MCF 10A (cell line): ENCODE measurements around the gene ZNF626. TPM values are rescaled to one million over a fixed set of nuclear protein-coding genes. Genes with fewer than 3 reads are reported as not detected.
"Not testable (repeated sequence)": the region's sequence is repeated elsewhere in the genome, so short reads cannot be mapped to it uniquely, and the experiment has no call there.

Experiments
- BruUV-seq: library from RNA; stranded (reverse); fragments of 400-500 nt; replicated peaks from 2 replicates; lab custom pipeline; 2021; lab: Mats Ljungman, UMichigan
- CTCF ChIA-PET: fragments of 300-600 bp; sonication (Branson Sonifier 250); formaldehyde crosslinking; extraction: SDS; loops from one replicate; lab custom pipeline; 2021; ENCODE audit warnings: antibody characterized with exemption, inconsistent platforms; lab: Yijun Ruan, JAX
- POLR2A ChIA-PET: fragments of 300-600, 350-650 bp; sonication (Branson Sonifier 250); formaldehyde crosslinking; extraction: SDS; loops from one replicate; lab custom pipeline; 2020; ENCODE audit warnings: antibody characterized with exemption, inconsistent platforms; lab: Yijun Ruan, JAX
- DNase-seq: peaks from one replicate; pipeline ENCODE4 v3.0.0-alpha.2; 2018; ENCODE audit not compliant: unreplicated experiment
- H3K27ac Mint-ChIP-seq: one replicate; pipeline ENCODE4 v1.8.0; 2022; ENCODE audit warnings: mild to moderate bottlenecking, low read depth, mixed read lengths; ENCODE audit not compliant: unreplicated experiment
- H3K27me3 Mint-ChIP-seq: one replicate; pipeline ENCODE4 v1.8.0; 2022; ENCODE audit warnings: mixed read lengths; ENCODE audit not compliant: insufficient read depth, unreplicated experiment
- H3K36me3 Mint-ChIP-seq: one replicate; pipeline ENCODE4 v1.8.0; 2022; ENCODE audit warnings: mild to moderate bottlenecking, moderate library complexity, mixed read lengths; ENCODE audit not compliant: insufficient read depth, unreplicated experiment
- H3K4me1 Mint-ChIP-seq: one replicate; pipeline ENCODE4 v1.8.0; 2022; ENCODE audit warnings: mixed read lengths; ENCODE audit not compliant: insufficient read depth, unreplicated experiment
- H3K4me3 Mint-ChIP-seq: one replicate; pipeline ENCODE4 v1.8.0; 2022; ENCODE audit warnings: mild to moderate bottlenecking, moderate library complexity, mixed read lengths; ENCODE audit not compliant: unreplicated experiment
- H3K9me3 Mint-ChIP-seq: one replicate; pipeline ENCODE4 v1.8.0; 2022; ENCODE audit warnings: mixed read lengths; ENCODE audit not compliant: unreplicated experiment
- CTCF ChIP-seq: fragments of 200-600 bp; IDR thresholded peaks from one replicate; pipeline ENCODE4 v1.8.0; 2022; ENCODE audit warnings: antibody characterized with exemption, mild to moderate bottlenecking; ENCODE audit not compliant: unreplicated experiment
- intact Hi-C: fragments of 100-400 bp; cut with micrococcal nuclease; formaldehyde crosslinking; loops from 2 replicates; pipeline ENCODE4 v1.14.1; 2022
- total RNA-seq: library from RNA; stranded (reverse); gene quantifications from 2 replicates; pipeline ENCODE4 v1.2.3, GENCODE V29; 2022

Gene ZNF626
- total RNA-seq, 1 experiment from 2014 or later: not detected

GRCh38 chr19:20662421-20663105 lies 1.2 kb upstream of the ZNF626 start:
- intact Hi-C loops: no loop called here
- Mint-ChIP-seq H3K9me3 (peaks cover 8% of the 10 kb centered on the region), H3K36me3 (no peaks in the 10 kb centered on the region), H3K4me1 (no peaks in the 10 kb centered on the region), H3K27ac (no peak overlapping the region), H3K27me3 (no peaks in the 10 kb centered on the region), H3K4me3 (no peak overlapping the region)
- POLR2A ChIA-PET: no interaction called here
- CTCF ChIA-PET: no interaction called here
- DNase-seq: no peak
- no peak for TF ChIP-seq CTCF
- no TSS peak for BruUV-seq

GRCh38 chr19:20660473-20661140 lies 764 bp downstream of the ZNF626 start:
- H3K36me3 Mint-ChIP-seq: no peaks in the 10 kb centered on the region
- no peak overlapping the region for H3K4me3 Mint-ChIP-seq
- CTCF ChIA-PET: interaction anchor here (0.6 kb wide), 1 partner anchor 1092 kb away, joined by 3 read pairs; no protein-coding TSS in a partner anchor
- no TSS peak for BruUV-seq
- no peaks in the 10 kb centered on the region for H3K27me3 Mint-ChIP-seq
- POLR2A ChIA-PET: no interaction called here
- no peak overlapping the region for H3K27ac Mint-ChIP-seq
- peaks cover 8% of the 10 kb centered on the region for H3K9me3 Mint-ChIP-seq
- intact Hi-C loops: no loop called here
- H3K4me1 Mint-ChIP-seq: no peaks in the 10 kb centered on the region
- no peak for DNase-seq
- no peak for TF ChIP-seq CTCF

- Mint-ChIP-seq H3K4me3 (no peak overlapping the region), H3K36me3 (no peaks in the 10 kb centered on the region), H3K27ac (no peak overlapping the region), H3K9me3 (peaks cover 8% of the 10 kb centered on the region), H3K4me1 (no peaks in the 10 kb centered on the region), H3K27me3 (no peaks in the 10 kb centered on the region)
- BruUV-seq: no TSS peak
- DNase-seq: no peak
- ChIA-PET CTCF (no interaction called here), POLR2A (no interaction called here)
- no peak for TF ChIP-seq CTCF
- intact Hi-C loops: no loop called here
Observed at GRCh38 chr19:20640545-20640944, 20.8 kb downstream of the ZNF626 start.

GRCh38 chr19:20640023-20640422 lies 21.3 kb downstream of the ZNF626 start:
- CTCF ChIA-PET: interaction anchor here (0.6 kb wide), 2 partner anchors 438 to 830 kb away, joined by 4 read pairs; no protein-coding TSS in a partner anchor
- Mint-ChIP-seq H3K36me3 (no peaks in the 10 kb centered on the region), H3K9me3 (peaks cover 8% of the 10 kb centered on the region), H3K27ac (no peak overlapping the region), H3K4me3 (no peak overlapping the region), H3K4me1 (no peaks in the 10 kb centered on the region), H3K27me3 (no peaks in the 10 kb centered on the region)
- POLR2A ChIA-PET: no interaction called here
- no peak for DNase-seq
- intact Hi-C loops: no loop called here
- TF ChIP-seq CTCF: no peak
- BruUV-seq: no TSS peak

- H3K27me3 Mint-ChIP-seq, POLR2A ChIA-PET, H3K36me3 Mint-ChIP-seq, DNase-seq, H3K4me1 Mint-ChIP-seq, H3K4me3 Mint-ChIP-seq, CTCF ChIA-PET, intact Hi-C loops, BruUV-seq, H3K27ac Mint-ChIP-seq: not testable (repeated sequence)
- peaks cover 10% of the 10 kb centered on the region for H3K9me3 Mint-ChIP-seq
Observed at GRCh38 chr19:20624560-20624959, 36.8 kb downstream of the ZNF626 start.
